Smooth muscle cell of the umbilical artery (primary cell): ENCODE results near the gene PGAP3. TPM values are rescaled to one million over a fixed set of nuclear protein-coding genes. Genes with fewer than 3 reads are reported as not detected.

Source experiments
- total RNA-seq: library from RNA; depleted of rRNA; stranded (reverse); fragments of >200 nt; gene quantifications from 2 replicates; pipeline ENCODE4 v1.2.3, GENCODE V29; 2014

PGAP3 gene, protein sequence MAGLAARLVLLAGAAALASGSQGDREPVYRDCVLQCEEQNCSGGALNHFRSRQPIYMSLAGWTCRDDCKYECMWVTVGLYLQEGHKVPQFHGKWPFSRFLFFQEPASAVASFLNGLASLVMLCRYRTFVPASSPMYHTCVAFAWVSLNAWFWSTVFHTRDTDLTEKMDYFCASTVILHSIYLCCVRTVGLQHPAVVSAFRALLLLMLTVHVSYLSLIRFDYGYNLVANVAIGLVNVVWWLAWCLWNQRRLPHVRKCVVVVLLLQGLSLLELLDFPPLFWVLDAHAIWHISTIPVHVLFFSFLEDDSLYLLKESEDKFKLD
- 6.9 and 11.0 TPM in 2 replicates for total RNA-seq

DNA sequence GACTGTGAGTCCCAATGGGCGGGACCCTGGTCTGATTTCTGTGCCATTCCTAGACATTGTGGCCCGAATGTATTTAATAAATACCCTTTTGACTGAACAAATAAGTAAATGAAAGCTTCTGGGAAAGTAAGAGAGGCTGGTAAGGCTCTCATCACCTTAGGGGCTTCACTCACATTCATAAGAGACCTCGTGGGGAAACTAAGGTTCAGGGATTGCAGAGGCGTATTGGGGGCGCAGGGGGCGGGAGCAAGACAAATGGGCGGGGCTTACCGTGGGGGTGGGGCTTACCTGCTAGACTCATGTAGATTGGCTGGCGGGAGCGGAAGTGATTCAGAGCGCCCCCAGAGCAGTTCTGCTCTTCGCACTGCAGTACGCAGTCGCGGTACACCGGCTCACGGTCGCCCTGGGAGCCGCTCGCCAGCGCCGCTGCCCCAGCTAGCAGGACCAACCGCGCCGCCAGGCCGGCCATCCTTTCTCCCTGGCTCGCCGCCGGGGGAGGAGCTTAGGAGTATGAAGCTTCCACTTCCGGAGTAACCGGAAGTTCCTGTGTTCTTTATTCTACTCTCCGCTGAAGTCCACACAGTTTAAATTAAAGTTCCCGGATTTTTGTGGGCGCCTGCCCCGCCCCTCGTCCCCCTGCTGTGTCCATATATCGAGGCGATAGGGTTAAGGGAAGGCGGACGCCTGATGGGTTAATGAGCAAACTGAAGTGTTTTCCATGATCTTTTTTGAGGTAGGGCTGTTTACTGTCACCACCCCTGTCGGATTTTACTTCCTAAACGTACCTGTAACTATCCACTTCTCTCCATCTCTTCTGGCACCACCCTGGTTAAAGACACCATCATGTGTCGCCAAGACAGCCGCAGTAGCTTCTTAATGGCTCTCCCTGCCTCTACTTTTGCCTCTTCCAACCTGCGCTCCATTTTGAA is at the start of gene PGAP3:
TSS of gene PGAP3 (minus strand) at position 512 of the 929 bp plus-strand sequence. CDS start at position 469, 43 bp downstream.

DNA sequence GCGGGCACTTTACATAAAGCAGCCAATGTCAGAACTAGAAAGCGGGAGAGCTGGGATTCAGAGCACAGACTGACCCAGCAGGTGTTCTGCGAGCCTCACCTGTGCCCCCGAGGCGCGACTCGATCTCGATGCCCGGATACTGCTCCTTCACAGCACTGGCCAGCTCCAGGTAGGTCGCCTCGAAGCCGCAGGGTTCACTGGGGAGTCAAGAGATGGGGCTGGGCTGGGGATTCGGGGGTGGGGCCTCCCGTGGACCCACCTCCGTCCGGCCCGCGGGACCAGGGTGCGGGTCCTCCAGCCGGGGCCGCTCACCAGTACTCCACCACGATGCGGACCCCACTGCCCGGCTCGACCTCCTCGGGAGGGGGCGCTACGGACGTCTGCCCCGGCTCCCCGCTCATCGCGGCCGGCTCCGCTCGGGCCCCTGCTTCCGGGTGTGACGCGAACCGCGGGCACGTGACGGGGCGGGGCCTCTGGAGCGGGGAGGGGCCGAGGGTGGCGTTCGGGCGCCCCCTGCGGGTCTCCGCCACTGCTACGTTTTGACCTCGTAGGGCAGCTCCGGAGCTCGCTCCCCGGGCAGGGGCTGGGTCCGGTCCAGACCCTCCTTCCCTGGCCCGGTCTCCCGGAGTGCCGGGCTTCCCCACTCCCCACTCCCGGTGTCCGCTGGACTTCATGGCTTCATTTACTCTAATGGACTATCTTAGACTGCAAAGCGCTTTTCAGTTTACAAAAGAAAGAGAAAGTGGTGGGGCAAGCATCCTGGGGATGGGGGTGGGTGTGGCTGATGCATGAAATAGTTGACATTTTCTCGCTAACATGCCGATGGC is 42.5 kb upstream of the PGAP3 start, which contains the start of gene MIEN1:
TSS of gene MIEN1 (minus strand) at position 438 of the 827 bp plus-strand sequence. CDS start at position 401, 37 bp downstream.

DNA sequence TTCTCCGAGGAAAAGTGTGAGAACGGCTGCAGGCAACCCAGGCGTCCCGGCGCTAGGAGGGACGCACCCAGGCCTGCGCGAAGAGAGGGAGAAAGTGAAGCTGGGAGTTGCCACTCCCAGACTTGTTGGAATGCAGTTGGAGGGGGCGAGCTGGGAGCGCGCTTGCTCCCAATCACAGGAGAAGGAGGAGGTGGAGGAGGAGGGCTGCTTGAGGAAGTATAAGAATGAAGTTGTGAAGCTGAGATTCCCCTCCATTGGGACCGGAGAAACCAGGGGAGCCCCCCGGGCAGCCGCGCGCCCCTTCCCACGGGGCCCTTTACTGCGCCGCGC is 11.9 kb upstream of the PGAP3 start, which contains the start of gene ERBB2:
TSS of gene ERBB2 (plus strand) at position 247 of the 330 bp plus-strand sequence. CDS start 175 bp downstream, outside the sequence.

DNA sequence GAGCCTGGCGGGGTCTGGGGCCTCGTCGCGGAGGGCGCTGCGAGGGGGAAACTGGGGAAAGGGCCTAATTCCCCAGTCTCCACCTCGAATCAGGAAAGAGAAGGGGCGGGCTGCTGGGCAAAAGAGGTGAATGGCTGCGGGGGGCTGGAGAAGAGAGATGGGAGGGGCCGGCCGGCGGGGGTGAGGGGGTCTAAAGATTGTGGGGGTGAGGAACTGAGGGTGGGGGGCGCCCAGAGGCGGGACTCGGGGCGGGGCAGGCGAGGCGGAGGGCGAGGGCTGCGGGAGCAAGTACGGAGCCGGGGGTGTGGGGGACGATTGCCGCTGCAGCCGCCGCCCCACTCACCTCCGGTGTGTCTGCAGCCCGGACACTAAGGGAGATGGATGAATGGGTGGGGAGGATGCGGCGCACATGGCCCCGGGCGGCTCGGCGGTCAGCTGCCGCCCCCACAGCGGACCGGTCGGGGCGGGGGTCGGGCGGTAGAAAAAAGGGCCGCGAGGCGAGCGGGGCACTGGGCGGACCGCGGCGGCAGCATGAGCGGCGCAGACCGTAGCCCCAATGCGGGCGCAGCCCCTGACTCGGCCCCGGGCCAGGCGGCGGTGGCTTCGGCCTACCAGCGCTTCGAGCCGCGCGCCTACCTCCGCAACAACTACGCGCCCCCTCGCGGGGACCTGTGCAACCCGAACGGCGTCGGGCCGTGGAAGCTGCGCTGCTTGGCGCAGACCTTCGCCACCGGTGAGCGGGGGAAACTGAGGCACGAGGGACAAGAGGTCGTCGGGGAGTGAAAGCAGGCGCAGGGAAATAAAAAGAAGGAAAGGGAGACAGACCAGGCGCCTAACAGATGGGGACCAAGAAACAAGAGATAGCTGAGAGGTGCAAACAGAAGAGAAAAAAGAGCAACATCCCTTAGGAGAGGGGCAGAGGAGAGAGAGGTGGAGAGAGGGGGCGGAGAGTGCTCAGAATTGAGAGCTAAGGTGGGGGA is 19.6 kb downstream of the PGAP3 start, which contains the start of gene PNMT:
TSS of gene PNMT (plus strand) at position 509 of the 980 bp plus-strand sequence. CDS start at position 532, 23 bp downstream.

DNA sequence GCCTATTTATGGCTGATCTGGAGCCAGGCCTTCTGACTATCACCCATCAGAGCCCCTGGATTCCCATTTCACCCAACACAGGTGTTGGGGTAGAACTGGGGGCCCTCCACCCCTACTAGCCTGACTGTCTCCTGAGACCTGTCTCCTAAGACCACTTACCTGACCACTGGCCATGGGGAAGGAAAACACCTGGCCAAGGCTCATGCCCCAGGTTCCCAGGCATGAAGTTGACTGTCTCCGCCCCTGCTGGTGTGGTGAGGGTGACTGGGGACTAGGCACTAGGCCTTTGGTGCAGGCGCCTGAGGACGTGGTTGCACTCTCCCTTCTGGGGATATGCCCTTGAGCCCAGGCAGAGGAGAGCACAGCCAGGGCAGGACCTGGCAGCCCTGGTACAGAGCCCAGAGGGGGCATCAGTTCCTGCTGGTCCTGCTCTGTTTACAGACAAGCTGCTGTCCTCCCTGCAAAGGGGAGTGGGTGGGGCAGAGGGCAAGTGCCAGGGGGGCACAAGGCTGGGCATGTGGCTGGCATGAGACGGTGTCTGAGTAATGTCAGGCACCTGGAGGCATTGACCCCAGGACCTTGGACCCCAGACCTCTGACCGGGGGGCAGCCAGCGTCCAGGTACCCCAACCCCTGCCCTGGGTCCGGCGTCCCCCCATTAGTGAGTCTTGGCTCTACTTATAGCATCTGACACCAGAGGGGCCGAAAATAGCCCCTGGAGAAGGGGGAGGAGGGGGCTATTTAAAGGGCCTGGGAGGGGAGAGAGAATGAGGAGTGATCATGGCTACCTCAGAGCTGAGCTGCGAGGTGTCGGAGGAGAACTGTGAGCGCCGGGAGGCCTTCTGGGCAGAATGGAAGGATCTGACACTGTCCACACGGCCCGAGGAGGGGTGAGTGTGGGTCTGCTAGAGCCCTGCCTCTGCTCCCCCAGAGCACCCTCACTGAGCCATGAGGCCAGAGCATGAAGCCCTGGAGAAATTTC is 23.0 kb downstream of the PGAP3 start, which contains the start of gene TCAP:
TSS of gene TCAP (plus strand) at position 769 of the 981 bp plus-strand sequence. CDS start at position 780, 11 bp downstream.

DNA sequence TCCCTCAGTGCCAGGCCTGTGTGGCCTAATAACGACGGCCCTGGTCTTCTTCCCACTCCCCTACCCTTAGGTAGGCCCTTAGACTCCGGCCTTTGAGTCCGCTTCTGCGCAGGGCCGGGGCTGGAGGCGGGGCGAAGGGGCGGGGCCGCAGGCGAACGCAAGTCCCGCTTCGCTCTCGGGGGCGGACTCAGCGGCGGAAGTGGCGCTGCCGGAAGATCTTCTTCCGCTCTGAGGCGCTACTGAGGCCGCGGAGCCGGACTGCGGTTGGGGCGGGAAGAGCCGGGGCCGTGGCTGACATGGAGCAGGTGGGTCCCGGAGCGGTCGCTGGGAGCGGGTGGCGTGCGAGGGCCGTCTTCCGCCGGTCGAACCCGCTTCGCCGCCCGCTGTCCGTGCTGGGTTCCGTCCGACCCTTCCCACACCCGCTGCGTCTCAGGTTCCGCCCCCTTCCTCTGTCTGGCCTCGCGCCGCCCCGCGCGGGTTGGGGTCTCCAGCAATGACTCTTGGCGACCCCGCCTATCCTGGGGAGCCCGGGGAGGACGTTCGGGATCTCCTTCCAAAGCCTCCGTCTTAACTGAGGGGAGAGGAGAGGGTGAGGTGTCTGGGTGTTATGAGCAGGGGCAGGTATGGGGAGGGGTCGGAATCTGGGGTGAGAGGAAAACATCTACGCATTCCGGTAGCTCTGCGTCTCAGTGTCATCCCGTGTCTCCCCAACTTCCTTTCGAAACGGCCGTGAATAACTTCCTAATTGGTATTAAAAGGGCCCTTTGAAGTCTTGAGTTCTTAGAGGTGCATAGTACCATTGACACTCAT is 50.7 kb downstream of the PGAP3 start, which contains the start of gene STARD3:
TSS of gene STARD3 (plus strand) at position 218 of the 810 bp plus-strand sequence. CDS start 16,388 bp downstream, outside the sequence.

DNA sequence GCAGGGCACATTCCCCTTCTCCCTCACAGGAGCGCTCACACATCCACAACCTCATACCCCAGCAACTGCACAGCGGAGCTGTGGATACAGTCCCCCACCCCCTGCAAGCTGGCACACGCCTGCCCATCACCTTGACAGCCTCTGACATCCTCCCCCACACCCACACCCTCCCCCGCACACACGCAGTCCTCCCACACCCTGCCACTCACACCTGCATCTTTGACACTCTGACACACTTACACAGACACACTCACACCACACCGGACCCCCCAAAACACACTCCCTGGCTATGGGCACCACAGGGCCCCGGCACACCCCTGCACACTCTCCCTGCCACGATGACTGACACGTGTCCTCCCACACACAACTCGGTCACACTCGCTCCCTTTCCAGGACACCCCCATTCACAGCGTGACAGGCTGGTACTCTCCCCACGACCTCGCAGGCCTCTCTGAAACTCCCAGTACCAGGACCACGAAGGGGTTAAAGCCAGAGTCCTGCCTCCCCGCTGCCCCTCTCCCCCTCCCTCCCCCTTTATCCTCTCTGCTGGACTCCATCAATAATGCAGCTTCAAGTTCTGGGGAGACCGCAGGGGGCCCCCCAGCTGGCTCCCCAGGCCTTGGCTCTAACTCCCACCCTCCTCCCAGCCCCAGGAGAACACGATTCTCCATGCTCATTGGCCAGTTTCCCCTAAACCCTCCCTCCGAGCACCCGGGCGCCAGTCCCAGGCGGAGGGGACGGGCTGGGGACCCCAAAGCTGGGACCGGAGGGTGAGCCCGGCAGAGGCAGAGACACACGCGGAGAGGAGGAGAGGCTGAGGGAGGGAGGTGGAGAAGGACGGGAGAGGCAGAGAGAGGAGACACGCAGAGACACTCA is 61.4 kb downstream of the PGAP3 start, which contains the start of gene PPP1R1B:
TSS of gene PPP1R1B (plus strand) at position 782 of the 876 bp plus-strand sequence. CDS start 441 bp downstream, outside the sequence.

Other genes starting within 250 kb of the PGAP3 start
- 19.3 and 26.7 TPM in 2 replicates for gene MED1, start 236.8 kb downstream of the PGAP3 start, total RNA-seq
- 22.0 and 33.1 TPM in 2 replicates for gene CDK12, start 226.6 kb downstream of the PGAP3 start, total RNA-seq
- not detected in 2 replicates for gene NEUROD2, start 80.1 kb downstream of the PGAP3 start, total RNA-seq
- gene PPP1R1B, start 61.1 kb downstream of the PGAP3 start, total RNA-seq: not detected in 2 replicates
- 27.0 and 34.9 TPM in 2 replicates for gene STARD3, start 50.9 kb downstream of the PGAP3 start, total RNA-seq
- gene TCAP, start 22.7 kb downstream of the PGAP3 start, total RNA-seq: 0.30 and 0.60 TPM in 2 replicates
- not detected in 2 replicates for gene PNMT, start 19.6 kb downstream of the PGAP3 start, total RNA-seq
- gene ERBB2, start 12.0 kb upstream of the PGAP3 start, total RNA-seq: 37.4 and 48.8 TPM in 2 replicates
- gene MIEN1, start 42.5 kb upstream of the PGAP3 start, total RNA-seq: 16.2 and 20.8 TPM in 2 replicates
- not detected in 2 replicates for gene GRB7, start 49.9 kb upstream of the PGAP3 start, total RNA-seq
- gene IKZF3, start 176.3 kb upstream of the PGAP3 start, total RNA-seq: not detected in 2 replicates
- gene ZPBP2, start 180.1 kb upstream of the PGAP3 start, total RNA-seq: not detected in 2 replicates
- gene GSDMB, start 230.6 kb upstream of the PGAP3 start, total RNA-seq: 12.5 and 16.2 TPM in 2 replicates
- 68.2 and 94.4 TPM in 2 replicates for gene ORMDL3, start 239.5 kb upstream of the PGAP3 start, total RNA-seq
- gene LRRC3C, start 239.7 kb upstream of the PGAP3 start, total RNA-seq: not detected in 2 replicates